C4-2B (cell line): Measurements from ENCODE around the gene EPHA2.

Experiments
- ZFX ChIP-seq: fragments of 450-650 bp; IDR thresholded peaks from 2 replicates; pipeline ENCODE4 v1.6.1; 2017
- TF ChIP-seq, protein P1 (sequence below): fragments of 450-650 bp; conservative IDR thresholded peaks from 2 replicates; pipeline ENCODE4 v1.5.1; 2017; ENCODE audit warnings: mild to moderate bottlenecking

DNA sequence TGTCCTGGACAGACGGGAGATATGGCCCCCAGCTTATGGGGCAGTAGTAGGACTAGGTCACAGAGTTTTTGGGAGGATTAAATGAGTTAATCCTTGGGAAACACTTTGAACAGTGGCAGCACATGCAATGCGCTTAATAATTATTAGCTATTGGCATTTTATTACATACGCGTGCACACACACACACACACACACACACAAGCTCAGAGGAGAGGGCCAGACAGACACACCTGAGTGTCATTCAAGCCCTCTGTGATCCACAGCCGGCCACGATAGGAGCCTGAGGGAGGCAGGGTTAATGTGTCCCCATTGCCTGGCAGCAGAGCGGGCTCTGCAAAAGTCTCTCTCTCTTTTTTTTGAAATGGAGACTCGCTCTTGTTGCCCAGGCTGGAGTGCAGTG lies 37.9 kb downstream of the EPHA2 start:
- TF ChIP-seq, protein P1, sequence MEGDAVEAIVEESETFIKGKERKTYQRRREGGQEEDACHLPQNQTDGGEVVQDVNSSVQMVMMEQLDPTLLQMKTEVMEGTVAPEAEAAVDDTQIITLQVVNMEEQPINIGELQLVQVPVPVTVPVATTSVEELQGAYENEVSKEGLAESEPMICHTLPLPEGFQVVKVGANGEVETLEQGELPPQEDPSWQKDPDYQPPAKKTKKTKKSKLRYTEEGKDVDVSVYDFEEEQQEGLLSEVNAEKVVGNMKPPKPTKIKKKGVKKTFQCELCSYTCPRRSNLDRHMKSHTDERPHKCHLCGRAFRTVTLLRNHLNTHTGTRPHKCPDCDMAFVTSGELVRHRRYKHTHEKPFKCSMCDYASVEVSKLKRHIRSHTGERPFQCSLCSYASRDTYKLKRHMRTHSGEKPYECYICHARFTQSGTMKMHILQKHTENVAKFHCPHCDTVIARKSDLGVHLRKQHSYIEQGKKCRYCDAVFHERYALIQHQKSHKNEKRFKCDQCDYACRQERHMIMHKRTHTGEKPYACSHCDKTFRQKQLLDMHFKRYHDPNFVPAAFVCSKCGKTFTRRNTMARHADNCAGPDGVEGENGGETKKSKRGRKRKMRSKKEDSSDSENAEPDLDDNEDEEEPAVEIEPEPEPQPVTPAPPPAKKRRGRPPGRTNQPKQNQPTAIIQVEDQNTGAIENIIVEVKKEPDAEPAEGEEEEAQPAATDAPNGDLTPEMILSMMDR: no peak
- no peak for TF ChIP-seq ZFX
